KG1 (cell line): Measurements from ENCODE around the gene CD300LD.
A peak's percentile ranks its signal among the peaks of the same experiment; 100 is the strongest.

ENCODE experiments used
- DNase-seq: peaks from one replicate; lab custom pipeline; 2025; lab: John Stamatoyannopoulos, UW

Gene CD300LD

DNA sequence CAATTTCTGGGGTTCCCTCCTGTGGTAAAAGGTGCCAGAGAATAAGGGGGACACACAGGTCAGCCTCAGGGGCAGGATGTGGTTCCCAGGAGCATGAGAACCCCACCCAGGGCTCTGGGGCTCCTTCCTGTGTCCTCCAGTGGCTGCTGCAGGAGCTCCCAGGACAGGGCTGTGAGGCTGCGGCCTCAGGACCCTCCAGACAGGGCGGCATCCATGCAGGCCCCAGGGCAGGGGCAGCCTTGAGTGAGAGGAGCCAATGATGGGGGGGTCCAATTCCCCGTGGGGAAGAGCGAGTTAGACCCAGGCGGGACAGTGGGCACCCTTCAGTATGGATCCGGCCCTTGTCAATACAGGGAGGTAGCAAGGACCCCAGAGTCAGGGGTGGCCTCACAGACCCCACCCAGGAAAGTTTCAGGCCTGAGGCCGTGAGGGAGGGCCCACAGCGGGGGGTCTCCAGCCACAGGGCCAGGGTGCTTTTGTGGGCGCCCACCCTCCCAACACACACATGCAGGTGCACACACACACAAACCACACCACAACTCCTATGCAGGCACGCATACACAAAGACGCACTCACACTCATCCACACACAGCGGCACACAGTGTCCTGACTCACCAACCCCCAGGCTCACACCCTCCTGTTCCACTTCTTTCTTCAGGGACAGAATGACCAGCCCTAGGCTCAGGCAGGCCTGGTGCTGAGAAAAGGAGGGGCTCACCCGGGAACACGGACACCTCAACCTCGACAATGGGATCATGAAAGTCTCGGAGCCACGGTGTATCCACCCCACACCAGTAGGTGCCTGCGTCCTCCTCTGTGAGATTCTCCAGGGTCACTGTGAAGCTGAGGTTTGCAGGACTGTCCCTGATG, 48.0 kb downstream of the CD300LD start:
- DNase-seq = no peak

DNA sequence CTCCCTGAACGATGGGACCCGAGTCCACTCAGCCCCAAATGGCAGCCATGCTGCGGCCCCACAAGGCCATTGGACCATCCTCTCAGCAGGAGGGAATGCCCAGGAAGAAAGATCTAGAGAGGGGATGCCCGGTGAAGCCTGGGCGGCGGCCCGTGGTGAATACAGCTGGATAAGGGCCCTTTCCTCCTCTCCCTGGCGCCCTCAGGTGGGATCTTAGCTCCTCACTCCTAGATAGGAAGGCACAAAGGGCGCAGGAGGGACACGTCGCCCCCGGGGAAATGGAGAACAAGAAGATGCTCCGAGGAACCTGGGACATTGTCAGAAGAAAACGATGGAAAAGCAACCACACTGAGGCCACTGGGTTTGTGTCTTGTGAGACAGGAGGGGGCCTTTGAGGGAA, 48.7 kb downstream of the CD300LD start:
- no peak for DNase-seq

DNA sequence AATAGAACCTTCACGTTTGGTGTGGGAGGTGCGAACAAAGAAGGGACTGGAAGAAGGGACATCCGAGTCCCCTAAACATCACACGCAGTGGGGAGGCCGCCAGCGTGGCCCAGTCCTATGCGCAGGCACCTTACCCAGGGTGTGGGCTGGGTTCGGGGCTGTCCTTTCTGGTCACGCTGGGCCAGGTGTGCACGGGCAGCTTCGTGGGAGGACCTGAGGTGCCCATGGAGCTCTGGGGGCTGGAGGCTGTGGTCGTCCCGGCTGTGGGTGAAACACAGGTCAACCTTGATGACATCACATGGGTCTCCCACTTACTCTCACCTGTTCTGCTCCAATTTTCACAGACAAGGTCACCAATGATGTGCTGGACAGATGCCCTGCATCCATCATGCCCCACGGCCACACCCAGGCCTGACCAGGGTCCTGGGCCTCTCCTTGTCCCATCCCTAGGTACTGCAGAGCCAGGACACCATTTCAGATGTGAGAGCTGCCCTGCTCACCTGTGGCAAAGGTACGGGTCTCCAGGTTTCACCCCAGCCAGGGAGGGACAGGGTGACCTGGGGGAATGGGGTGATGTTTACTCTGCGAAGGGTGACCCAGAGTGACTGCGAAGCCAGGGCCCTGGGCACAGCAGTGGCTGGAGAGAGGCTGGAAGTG, 49.2 kb downstream of the CD300LD start:
- no peak for DNase-seq

- no peak for DNase-seq
These were observed 49.9 kb downstream of the CD300LD start for GRCh38 chr17:74542166-74542565.

DNA sequence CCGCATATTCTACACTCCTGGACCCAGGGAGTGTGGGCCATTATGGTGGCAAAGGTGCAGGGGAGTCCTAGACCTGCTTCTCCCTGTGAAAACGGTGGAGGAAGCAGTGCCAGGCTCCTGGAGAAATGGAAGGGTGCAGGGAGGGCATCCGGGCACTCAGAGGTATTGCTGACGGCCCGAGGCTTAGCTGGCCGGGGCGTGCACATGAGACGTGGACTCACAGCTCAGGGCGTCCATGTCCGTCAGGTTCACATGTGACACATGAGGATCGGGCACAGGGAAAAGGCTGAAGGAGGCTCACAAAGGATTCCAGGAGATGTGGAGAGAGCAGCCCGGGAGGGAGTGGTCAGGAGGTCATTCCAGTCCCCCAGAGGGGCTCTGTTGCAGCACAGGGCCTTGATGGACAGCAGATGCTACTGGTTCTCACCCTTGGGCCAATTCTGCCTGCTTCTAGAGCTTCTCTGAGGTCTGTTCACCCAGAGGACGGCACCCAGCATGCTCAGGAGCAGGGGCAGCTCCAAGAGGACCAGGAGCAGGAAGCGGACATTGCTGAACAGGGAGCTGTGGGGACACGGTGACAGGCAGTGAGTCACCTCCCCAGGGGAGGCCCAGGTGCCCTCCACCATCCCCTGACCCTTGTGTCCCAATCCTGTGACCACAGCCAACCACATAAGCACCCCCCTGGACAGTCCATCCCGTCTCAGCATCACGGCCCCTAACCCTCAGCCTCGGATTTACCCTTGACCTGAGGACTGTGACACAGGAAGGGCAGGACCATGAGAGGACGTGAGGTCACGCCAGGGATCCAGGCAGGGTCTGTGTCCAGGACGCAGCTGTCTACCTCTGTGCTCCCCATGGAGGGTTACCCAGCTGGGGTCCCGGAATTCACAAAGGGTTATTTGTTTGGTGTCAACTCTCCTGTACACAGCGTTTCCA, 50.6 kb downstream of the CD300LD start:
- no peak for DNase-seq

- no peak for DNase-seq
These were observed 52.7 kb downstream of the CD300LD start for GRCh38 chr17:74539281-74539820.

DNA sequence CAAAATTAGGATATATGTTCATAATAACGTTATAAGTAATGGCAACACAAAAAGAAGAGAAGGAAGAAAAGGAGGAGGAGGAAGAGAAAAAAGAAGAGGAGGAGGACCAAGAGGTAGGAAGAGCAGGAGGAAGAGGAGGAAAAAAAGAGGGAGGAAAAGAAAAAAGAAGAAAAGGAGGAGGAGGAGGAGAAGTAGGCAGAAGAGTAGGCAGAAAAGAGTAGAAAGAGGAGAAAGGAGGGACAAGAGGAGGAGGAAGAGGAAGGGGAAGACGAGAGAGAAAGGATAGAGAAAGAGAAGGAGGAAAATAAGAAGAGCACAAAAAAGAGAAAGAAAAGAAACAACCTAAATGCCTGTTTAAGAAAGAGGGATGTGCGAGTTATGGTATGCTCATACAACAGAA, 55.2 kb downstream of the CD300LD start:
- DNase-seq = no peak

- DNase-seq = peak; percentile 87
These were observed 60.0 kb downstream of the CD300LD start for GRCh38 chr17:74532115-74532514.

DNA sequence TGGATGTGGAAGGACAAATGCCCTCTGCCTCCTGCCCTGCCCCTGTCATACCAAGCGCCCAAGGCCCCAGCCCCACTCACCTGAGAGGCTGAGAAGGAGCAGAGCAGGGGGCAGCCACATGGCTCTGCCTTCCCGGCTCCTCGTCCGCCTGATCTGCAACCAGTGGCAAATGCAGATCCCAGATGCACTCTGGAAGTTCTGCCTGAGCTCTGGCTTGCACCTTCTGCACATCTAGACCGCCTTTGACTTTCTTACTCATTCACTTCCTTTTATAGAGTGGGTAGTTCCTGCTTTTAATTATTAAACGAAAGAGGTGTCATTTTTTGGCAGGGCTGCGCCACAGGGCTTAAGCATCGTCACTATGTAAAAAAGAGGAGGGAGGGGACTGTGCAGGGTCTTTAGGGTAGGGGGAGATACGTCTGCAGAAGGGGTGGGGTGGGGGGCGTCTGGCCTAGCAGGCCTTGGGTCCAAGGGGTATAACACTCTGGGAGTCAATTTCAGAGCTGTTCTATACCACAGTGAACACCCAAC, 60.8 kb downstream of the CD300LD start, which contains the start of gene CD300LB:
TSS of gene CD300LB (minus strand) at position 245 of the 531 bp plus-strand sequence. CDS start at position 120, 125 bp downstream.
- DNase-seq = no peak

- DNase-seq = no peak
These were observed 61.3 kb downstream of the CD300LD start for GRCh38 chr17:74530831-74531150.
